HCT116 (cell line): ENCODE measurements around the gene TEX2. TPM values are rescaled to one million over a fixed set of nuclear protein-coding genes. Genes with fewer than 3 reads are reported as not detected.

Experiments
- ATAC-seq: fragments of 200-7000 bp; cut with Tn5 transposase; 2 replicates; pipeline ENCODE4 v1.9.1; 2020; ENCODE audit warnings: mild to moderate bottlenecking, moderate library complexity
- BruUV-seq: library from RNA; stranded (reverse); fragments of 400-500 nt; replicated peaks from 2 replicates; lab custom pipeline; 2021; lab: Mats Ljungman, UMichigan
- CTCF ChIA-PET: fragments of 300-600 bp; sonication (Branson Sonifier 250); formaldehyde crosslinking; loops from one replicate; lab custom pipeline; 2021; ENCODE audit warnings: antibody characterized with exemption; lab: Charles Lee
- POLR2A ChIA-PET: fragments of 300-600, 350-600 bp; sonication (Branson Sonifier 250); formaldehyde crosslinking; loops from one replicate; lab custom pipeline; 2021; ENCODE audit warnings: antibody characterized with exemption; lab: Charles Lee
- RAD21 ChIA-PET, 2 experiments: fragments of 300-600 bp; sonication (Branson Sonifier 250); formaldehyde crosslinking; loops; one replicate each; lab custom pipeline; 2023; ENCODE audit warnings: low total read pairs in 2 of 2; ENCODE audit not compliant: uncharacterized antibody in 2 of 2, unreplicated experiment in 2 of 2, low non-redundant PET in 1 of 2; lab: Charles Lee
- DNase-seq: peaks from one replicate; pipeline ENCODE4 v3.0.0-alpha.2; 2010; ENCODE audit warnings: low read depth, low spot score
- H2AFZ ChIP-seq: fragments of 200-600 bp; shearing (Covaris generic), sonication (generic); 2 replicates; pipeline ENCODE4 v1.6.1; 2017; ENCODE audit warnings: low read depth, mixed run types, mixed read lengths, antibody characterized with exemption, low read length; ENCODE audit not compliant: poor library complexity, severe bottlenecking
- H3K27ac ChIP-seq: 2 replicates; pipeline ENCODE4 v1.5.1; 2012; ENCODE audit warnings: low read depth, low read length
- H3K27me3 ChIP-seq: fragments of 200-600 bp; sonication (generic); 2 replicates; pipeline ENCODE4 v1.6.1; 2016; ENCODE audit warnings: mixed run types, low read length, mixed read lengths; ENCODE audit not compliant: insufficient read depth
- H3K36me3 ChIP-seq, 2 experiments: fragments of 200-500 bp in 1 of 2; fragments of 200-600 bp in 1 of 2; sonication (Bioruptor generic) in 1 of 2; sonication (generic) in 1 of 2; 2 replicates each; pipeline versions ENCODE4 v1.5.1 to v1.6.1; 2014 to 2016; ENCODE audit warnings: low read length in 2 of 2, inconsistent platforms in 1 of 2, mixed read lengths in 1 of 2, mixed run types in 1 of 2; ENCODE audit not compliant: insufficient read depth in 2 of 2, control insufficient read depth in 1 of 2
- H3K4me1 ChIP-seq, 2 experiments: fragments of 200-600 bp in 1 of 2; sonication (generic) in 1 of 2; 2 replicates each; pipeline versions ENCODE4 v1.5.1 to v1.6.1; 2012 to 2017; ENCODE audit warnings: low read length in 2 of 2, inconsistent platforms in 1 of 2, mild to moderate bottlenecking in 1 of 2, mixed read lengths in 1 of 2, mixed run types in 1 of 2, moderate library complexity in 1 of 2; ENCODE audit not compliant: insufficient read depth in 2 of 2, control insufficient read depth in 1 of 2
- H3K4me2 ChIP-seq: fragments of 200-600 bp; sonication (generic); 2 replicates; pipeline ENCODE4 v1.6.1; 2017; ENCODE audit warnings: mixed run types, low read length, mixed read lengths
- H3K4me3 ChIP-seq, 2 experiments: fragments of 200-600 bp in 1 of 2; sonication (generic) in 1 of 2; replicated peaks in 1 of 2; 2 replicates each; pipeline ENCODE4 v1.5.1; 2011 to 2016; ENCODE audit warnings: low read length in 2 of 2, control low read depth in 1 of 2, low read depth in 1 of 2, mild to moderate bottlenecking in 1 of 2, mixed read lengths in 1 of 2, mixed run types in 1 of 2
- H3K79me2 ChIP-seq: fragments of 200-600 bp; sonication (generic); 2 replicates; pipeline ENCODE4 v1.6.1; 2017; ENCODE audit warnings: mild to moderate bottlenecking, mixed run types, low read length, moderate library complexity, mixed read lengths; ENCODE audit not compliant: insufficient read depth
- H3K9ac ChIP-seq: fragments of 200-600 bp; sonication (generic); 2 replicates; pipeline ENCODE4 v1.6.1; 2016; ENCODE audit warnings: low read length, mixed read lengths
- H3K9me2 ChIP-seq: fragments of 200-600 bp; sonication (generic), shearing (Covaris generic); 2 replicates; pipeline ENCODE4 v1.6.1; 2017; ENCODE audit warnings: mixed run types, mild to moderate bottlenecking, moderate library complexity; ENCODE audit not compliant: insufficient read depth
- H3K9me3 ChIP-seq, 2 experiments: fragments of 200-500 bp in 1 of 2; fragments of 200-600 bp in 1 of 2; sonication (Bioruptor generic) in 1 of 2; sonication (generic) in 1 of 2; 2 replicates each; pipeline ENCODE4 v1.6.1; 2014 to 2017; ENCODE audit warnings: low read length in 2 of 2, mixed read lengths in 2 of 2, inconsistent platforms in 1 of 2, low read depth in 1 of 2, mild to moderate bottlenecking in 1 of 2, mixed run types in 1 of 2, moderate library complexity in 1 of 2; ENCODE audit not compliant: control insufficient read depth in 1 of 2, insufficient read depth in 1 of 2
- H4K20me1 ChIP-seq: fragments of 200-600 bp; sonication (generic), shearing (Covaris generic); 2 replicates; pipeline ENCODE4 v1.6.1; 2017; ENCODE audit warnings: mixed run types, mild to moderate bottlenecking, moderate library complexity; ENCODE audit not compliant: insufficient read depth
- ATF3 ChIP-seq: IDR thresholded peaks from 2 replicates; pipeline ENCODE4 v1.6.1; 2012
- CBX3 ChIP-seq: IDR thresholded peaks from 2 replicates; pipeline ENCODE4 v1.6.1; 2012; ENCODE audit warnings: low read depth
- CEBPB ChIP-seq: IDR thresholded peaks from 2 replicates; pipeline ENCODE4 v1.6.1; 2012; ENCODE audit warnings: low read depth
- EGR1 ChIP-seq: IDR thresholded peaks from 2 replicates; pipeline ENCODE4 v1.6.1; 2012; ENCODE audit warnings: low read depth
- ELF1 ChIP-seq: IDR thresholded peaks from 2 replicates; pipeline ENCODE4 v1.6.1; 2012; ENCODE audit warnings: low read depth, borderline replicate concordance
- EZH2phosphoT487 ChIP-seq: fragments of 200-600 bp; IDR thresholded peaks from 2 replicates; pipeline ENCODE4 v1.6.1; 2018; ENCODE audit warnings: antibody characterized with exemption, borderline replicate concordance
- JUND ChIP-seq: IDR thresholded peaks from 2 replicates; pipeline ENCODE4 v1.6.1; 2012
- POLR2A ChIP-seq: IDR thresholded peaks from 2 replicates; pipeline ENCODE4 v1.7.0; 2011; ENCODE audit warnings: borderline replicate concordance; ENCODE audit not compliant: insufficient read depth, insufficient read length; ENCODE audit errors: extremely low read depth
- POLR2AphosphoS5 ChIP-seq: IDR thresholded peaks from 2 replicates; pipeline ENCODE4 v1.6.1; 2011; ENCODE audit warnings: mild to moderate bottlenecking, low read depth, low read length, moderate library complexity
- SIN3A ChIP-seq: IDR thresholded peaks from 2 replicates; pipeline ENCODE4 v1.6.1; 2012; ENCODE audit warnings: low read depth
- SP1 ChIP-seq: IDR thresholded peaks from 2 replicates; pipeline ENCODE4 v1.6.1; 2012; ENCODE audit warnings: low read depth
- SRF ChIP-seq: IDR thresholded peaks from 2 replicates; pipeline ENCODE4 v1.6.1; 2012; ENCODE audit warnings: low read depth
- ZBTB33 ChIP-seq: IDR thresholded peaks from 2 replicates; pipeline ENCODE4 v1.6.1; 2011; ENCODE audit warnings: mild to moderate bottlenecking, low read length, moderate library complexity; ENCODE audit not compliant: insufficient replicate concordance; ENCODE audit errors: extremely low read depth
- ZFX ChIP-seq: fragments of 450-650 bp; IDR thresholded peaks from 2 replicates; pipeline ENCODE4 v1.6.1; 2017
- intact Hi-C: fragments of 100-400 bp; cut with micrococcal nuclease; formaldehyde crosslinking; loops from 2 replicates; pipeline ENCODE4 v1.10.0; 2022
- total RNA-seq: library from RNA; stranded (reverse); gene quantifications from one replicate; pipeline ENCODE4 v1.2.1, GENCODE V29; 2021; ENCODE audit not compliant: unreplicated experiment
- TF ChIP-seq, protein P1 (sequence below): IDR thresholded peaks from 2 replicates; pipeline ENCODE4 v1.6.1; 2012; ENCODE audit warnings: low read depth

Gene TEX2
- total RNA-seq, 1 experiment from 2014 or later, result 24.6 TPM

GRCh38 chr17:64183815-64184214 is 79.2 kb downstream of the TEX2 start:
- ChIA-PET RAD21 (no interaction called here), CTCF (no interaction called here), POLR2A (no interaction called here)
- no peaks in the 10 kb centered on the region for H3K9me2 ChIP-seq
- peaks cover 0 to 10% of the 10 kb centered on the region in 2 experiments; a peak in 1 of 4 replicates for H3K4me1 ChIP-seq
- no TSS peak for BruUV-seq
- H3K4me3 ChIP-seq, result no peak overlapping the region
- no peaks in the 10 kb centered on the region for H4K20me1 ChIP-seq
- no peak overlapping the region for H3K9ac ChIP-seq
- no peaks in the 10 kb centered on the region for H3K36me3 ChIP-seq
- H3K4me2 ChIP-seq, result no peak overlapping the region
- no peaks in the 10 kb centered on the region for H3K27me3 ChIP-seq
- no peak overlapping the region for H2AFZ ChIP-seq
- intact Hi-C loops, result no loop called here
- H3K9me3 ChIP-seq, result no peaks in the 10 kb centered on the region; a peak in 1 of 4 replicates
- TF ChIP-seq CBX3 (no peak), EZH2phosphoT487 (no peak), SIN3A (no peak), SRF (no peak), ZFX (no peak), ELF1 (no peak), SP1 (no peak), CEBPB (no peak)
- H3K79me2 ChIP-seq, result no peaks in the 10 kb centered on the region
- ATAC-seq (no peak), DNase-seq (no peak)
- no peak overlapping the region for H3K27ac ChIP-seq

DNA sequence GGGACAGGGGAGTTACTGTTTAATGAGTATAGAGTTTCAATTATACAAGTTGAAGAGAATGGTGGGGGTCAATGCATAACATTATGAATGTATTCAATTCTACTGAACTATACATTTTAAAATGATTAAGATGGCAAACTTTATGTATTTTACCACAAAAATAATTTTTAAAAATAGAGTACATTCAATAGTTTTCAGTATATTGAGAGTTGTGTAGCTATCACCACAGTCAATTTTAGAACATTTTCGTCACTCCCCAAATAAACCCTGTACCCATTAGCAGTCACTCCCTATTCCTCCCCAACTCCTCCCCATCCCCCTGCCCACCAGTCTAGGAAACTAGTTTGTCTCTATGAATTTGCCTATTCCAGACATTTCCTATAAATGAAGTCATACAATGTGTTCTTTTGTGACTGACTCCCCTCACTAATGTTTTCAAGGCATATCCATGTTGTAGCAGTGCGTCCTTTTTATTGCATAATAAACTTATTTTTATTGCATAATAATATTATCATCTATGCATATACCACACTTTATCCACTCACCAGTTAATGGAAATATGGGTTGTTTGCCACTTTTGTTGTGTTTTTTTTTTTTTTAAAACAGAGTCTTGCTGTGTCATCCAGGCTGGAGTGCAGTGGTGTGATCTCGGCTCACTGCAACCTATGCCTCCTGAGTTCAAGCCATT is 80.6 kb downstream of the TEX2 start:
- H3K79me2 ChIP-seq, result no peaks in the 10 kb centered on the region
- BruUV-seq, result no TSS peak
- no peak overlapping the region for H2AFZ ChIP-seq
- no peak for DNase-seq
- no peaks in the 10 kb centered on the region; a peak in 1 of 4 replicates for H3K9me3 ChIP-seq
- TF ChIP-seq POLR2A, result no peak
- TF ChIP-seq EGR1, result no peak
- TF ChIP-seq JUND, result no peak
- TF ChIP-seq ZBTB33, result no peak
- TF ChIP-seq SIN3A, result no peak
- TF ChIP-seq, protein P1, sequence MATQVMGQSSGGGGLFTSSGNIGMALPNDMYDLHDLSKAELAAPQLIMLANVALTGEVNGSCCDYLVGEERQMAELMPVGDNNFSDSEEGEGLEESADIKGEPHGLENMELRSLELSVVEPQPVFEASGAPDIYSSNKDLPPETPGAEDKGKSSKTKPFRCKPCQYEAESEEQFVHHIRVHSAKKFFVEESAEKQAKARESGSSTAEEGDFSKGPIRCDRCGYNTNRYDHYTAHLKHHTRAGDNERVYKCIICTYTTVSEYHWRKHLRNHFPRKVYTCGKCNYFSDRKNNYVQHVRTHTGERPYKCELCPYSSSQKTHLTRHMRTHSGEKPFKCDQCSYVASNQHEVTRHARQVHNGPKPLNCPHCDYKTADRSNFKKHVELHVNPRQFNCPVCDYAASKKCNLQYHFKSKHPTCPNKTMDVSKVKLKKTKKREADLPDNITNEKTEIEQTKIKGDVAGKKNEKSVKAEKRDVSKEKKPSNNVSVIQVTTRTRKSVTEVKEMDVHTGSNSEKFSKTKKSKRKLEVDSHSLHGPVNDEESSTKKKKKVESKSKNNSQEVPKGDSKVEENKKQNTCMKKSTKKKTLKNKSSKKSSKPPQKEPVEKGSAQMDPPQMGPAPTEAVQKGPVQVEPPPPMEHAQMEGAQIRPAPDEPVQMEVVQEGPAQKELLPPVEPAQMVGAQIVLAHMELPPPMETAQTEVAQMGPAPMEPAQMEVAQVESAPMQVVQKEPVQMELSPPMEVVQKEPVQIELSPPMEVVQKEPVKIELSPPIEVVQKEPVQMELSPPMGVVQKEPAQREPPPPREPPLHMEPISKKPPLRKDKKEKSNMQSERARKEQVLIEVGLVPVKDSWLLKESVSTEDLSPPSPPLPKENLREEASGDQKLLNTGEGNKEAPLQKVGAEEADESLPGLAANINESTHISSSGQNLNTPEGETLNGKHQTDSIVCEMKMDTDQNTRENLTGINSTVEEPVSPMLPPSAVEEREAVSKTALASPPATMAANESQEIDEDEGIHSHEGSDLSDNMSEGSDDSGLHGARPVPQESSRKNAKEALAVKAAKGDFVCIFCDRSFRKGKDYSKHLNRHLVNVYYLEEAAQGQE, result no peak
- no peak for TF ChIP-seq POLR2AphosphoS5
- TF ChIP-seq CEBPB, result no peak
- no peak for TF ChIP-seq ATF3
- POLR2A ChIA-PET, result interaction anchor here (1.2 kb wide), 1 partner anchor 37 kb away, joined by 5 read pairs; no protein-coding TSS in a partner anchor
- H3K4me1 ChIP-seq, result peaks cover 0 to 10% of the 10 kb centered on the region in 2 experiments; a peak in 1 of 4 replicates
- intact Hi-C loops, result no loop called here
- no peak overlapping the region for H3K4me3 ChIP-seq
- no peak for ATAC-seq
- RAD21 ChIA-PET, result no interaction called here
- H4K20me1 ChIP-seq, result no peaks in the 10 kb centered on the region
- H3K9me2 ChIP-seq, result no peaks in the 10 kb centered on the region
- no peak overlapping the region for H3K4me2 ChIP-seq
- no peak overlapping the region for H3K9ac ChIP-seq
- CTCF ChIA-PET, result no interaction called here
- no peaks in the 10 kb centered on the region for H3K27me3 ChIP-seq
- no peaks in the 10 kb centered on the region for H3K36me3 ChIP-seq
- no peak overlapping the region for H3K27ac ChIP-seq
